ENCODE results near the gene ZNG1A. TPM values are rescaled to one million over a fixed set of nuclear protein-coding genes. Genes with fewer than 3 reads are reported as not detected.
"Not testable (repeated sequence)": the region's sequence is repeated elsewhere in the genome, so short reads cannot be mapped to it uniquely, and the experiment has no call there.

Gene ZNG1A
- total and polyA plus RNA-seq, 9 of the 15 experiments (the other 6 are each of a cell fraction or from before 2014, with no cell fraction given): 20.7 to 90.6 (median 41.7) TPM

GRCh38 chr9:94323-94722 is 84.5 kb downstream of the ZNG1A start:
- FAIRE-seq; in situ Hi-C loops (cut with MboI): not testable (repeated sequence)
- peak; percentile 81 for ATAC-seq

DNA sequence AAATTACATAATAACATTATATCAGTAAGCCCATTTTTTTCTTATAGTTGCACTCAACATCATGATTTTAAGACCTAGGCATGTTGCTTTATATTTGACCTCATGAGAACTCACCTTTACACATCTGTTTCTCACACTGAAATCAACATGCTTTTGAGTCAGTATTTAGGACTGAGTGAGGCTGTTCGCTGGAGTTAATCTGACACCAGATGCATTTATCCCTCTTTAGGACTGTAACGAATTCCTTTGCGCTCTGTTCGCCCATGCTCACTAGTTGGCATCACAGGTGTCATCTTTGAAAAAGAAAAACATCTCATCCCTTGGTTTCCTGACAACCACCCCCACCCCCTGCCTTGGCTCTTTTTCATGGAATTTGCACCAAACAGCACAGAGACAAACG is 84.9 kb downstream of the ZNG1A start:
- H3K27ac ChIP-seq (ENCODE audit: extremely low read depth, low read depth, low read length); H3K9me3 ChIP-seq (replicated peaks; ENCODE audit: control insufficient read depth, insufficient read depth, low read depth, low read length); POLR2A ChIA-PET; H3K9ac ChIP-seq (ENCODE audit: insufficient read depth in 1 of 2, low read depth in 2 of 2, low read length in 2 of 2); DNase-seq (ENCODE audit: extremely low read depth in 1 of 4, low spot score in 3 of 4); H3K4me1 ChIP-seq (replicated peaks in 1 of 2; ENCODE audit: control insufficient read depth in 2 of 2, insufficient read depth in 2 of 2, low read length in 2 of 2); H3K4me2 ChIP-seq (ENCODE audit: insufficient read depth, low read length); FAIRE-seq; H4K20me1 ChIP-seq (replicated peaks; ENCODE audit: control insufficient read depth, insufficient read depth, low read length); H3K4me3 ChIP-seq; H3K27me3 ChIP-seq (ENCODE audit: control insufficient read depth in 2 of 2, insufficient read depth in 2 of 2, low read length in 2 of 2); H2AFZ ChIP-seq (ENCODE audit: low read depth, low read length); intact Hi-C loops (cut with micrococcal nuclease); H3K9me1 ChIP-seq (ENCODE audit: control insufficient read depth, insufficient read depth, low read length); BruUV-seq (replicated peaks); H3K36me3 ChIP-seq (ENCODE audit: control insufficient read depth, insufficient read depth, low read length); CTCF ChIA-PET (ENCODE audit: low intra/inter-chr PET ratio); in situ Hi-C loops (cut with MboI); H3K79me2 ChIP-seq (ENCODE audit: control insufficient read depth, insufficient read depth, low read length): not testable (repeated sequence)
- peak; percentile 7; the same call in 2 of the 3 replicates for ATAC-seq
- WGBS (ENCODE audit: insufficient coverage, low coverage, missing lambda C conversion rate): 0% methylated on average over 4 of the region's 5 CpGs

More at GRCh38 chr9:94323-94722, 84.5 kb downstream of the ZNG1A start:
- H3K4me3 ChIP-seq; H3K4me1 ChIP-seq (replicated peaks in 1 of 2; ENCODE audit: control insufficient read depth in 2 of 2, insufficient read depth in 2 of 2, low read length in 2 of 2); H3K9me1 ChIP-seq (ENCODE audit: control insufficient read depth, insufficient read depth, low read length); H2AFZ ChIP-seq (ENCODE audit: low read depth, low read length); intact Hi-C loops (cut with micrococcal nuclease); H3K27me3 ChIP-seq (ENCODE audit: control insufficient read depth in 2 of 2, insufficient read depth in 2 of 2, low read length in 2 of 2); H4K20me1 ChIP-seq (replicated peaks; ENCODE audit: control insufficient read depth, insufficient read depth, low read length); BruUV-seq (replicated peaks); H3K9ac ChIP-seq (ENCODE audit: insufficient read depth in 1 of 2, low read depth in 2 of 2, low read length in 2 of 2); H3K4me2 ChIP-seq (ENCODE audit: insufficient read depth, low read length); H3K27ac ChIP-seq (ENCODE audit: extremely low read depth, low read depth, low read length); H3K79me2 ChIP-seq (ENCODE audit: control insufficient read depth, insufficient read depth, low read length); H3K9me3 ChIP-seq (replicated peaks; ENCODE audit: control insufficient read depth, insufficient read depth, low read depth, low read length); POLR2A ChIA-PET; CTCF ChIA-PET (ENCODE audit: low intra/inter-chr PET ratio); H3K36me3 ChIP-seq (ENCODE audit: control insufficient read depth, insufficient read depth, low read length); DNase-seq (ENCODE audit: extremely low read depth in 1 of 4, low spot score in 3 of 4); TF ChIP-seq JUND (tag; IDR thresholded peaks at IDR 0.05; ENCODE audit: borderline replicate concordance, low read depth, low read length): not testable (repeated sequence)
- TF ChIP-seq CBFA2T3 (IDR thresholded peaks at IDR 0.05): peak; percentile 32; the same call in 1 of the 2 replicates
- TF ChIP-seq FOSL1 (tag; conservative IDR thresholded peaks at IDR 0.05): peak; percentile 62
- TF ChIP-seq SMARCA4 (IDR thresholded peaks at IDR 0.05): 0 out of 2 replicates have a peak, but pooled peaks have one; percentile 12
- TF ChIP-seq JUND (IDR thresholded peaks at IDR 0.05; ENCODE audit: borderline replicate concordance, low read depth, low read length): peak; percentile 34; the same call in 1 of the 2 replicates
- 0% methylated on average over 2 of the region's 5 CpGs for WGBS (ENCODE audit: insufficient coverage, low coverage, missing lambda C conversion rate)

- H4K20me1 ChIP-seq (replicated peaks; ENCODE audit: control insufficient read depth, insufficient read depth, low read length); FAIRE-seq; POLR2A ChIA-PET; H3K4me3 ChIP-seq; H3K4me2 ChIP-seq (ENCODE audit: insufficient read depth, low read length); H3K27ac ChIP-seq (ENCODE audit: extremely low read depth, low read depth, low read length); H3K36me3 ChIP-seq (ENCODE audit: control insufficient read depth, insufficient read depth, low read length); DNase-seq (ENCODE audit: extremely low read depth in 1 of 4, low spot score in 3 of 4); H3K9me3 ChIP-seq (replicated peaks; ENCODE audit: control insufficient read depth, insufficient read depth, low read depth, low read length); BruUV-seq (replicated peaks); H3K9ac ChIP-seq (ENCODE audit: insufficient read depth in 1 of 2, low read depth in 2 of 2, low read length in 2 of 2); H3K27me3 ChIP-seq (ENCODE audit: control insufficient read depth in 2 of 2, insufficient read depth in 2 of 2, low read length in 2 of 2); H3K4me1 ChIP-seq (replicated peaks in 1 of 2; ENCODE audit: control insufficient read depth in 2 of 2, insufficient read depth in 2 of 2, low read length in 2 of 2); CTCF ChIA-PET (ENCODE audit: low intra/inter-chr PET ratio); H2AFZ ChIP-seq (ENCODE audit: low read depth, low read length); H3K9me1 ChIP-seq (ENCODE audit: control insufficient read depth, insufficient read depth, low read length); in situ Hi-C loops (cut with MboI); intact Hi-C loops (cut with micrococcal nuclease); ATAC-seq; H3K79me2 ChIP-seq (ENCODE audit: control insufficient read depth, insufficient read depth, low read length): not testable (repeated sequence)
- WGBS (ENCODE audit: insufficient coverage, low coverage, missing lambda C conversion rate): 57% methylated on average over 1 of the region's 1 CpG
Measured at GRCh38 chr9:90851-91250, 88.0 kb downstream of the ZNG1A start.
